ENCODE measurements around the gene PSG6.
"Not testable (repeated sequence)": the region's sequence is repeated elsewhere in the genome, so short reads cannot be mapped to it uniquely, and the experiment has no call there.

PSG6 gene

GRCh38 chr19:42917634-42918033, at the start of gene PSG6:
Gene PSG6 (minus strand): TSS chr19:42917894. CDS start chr19:42917792, 102 bp downstream.
- H3K27me3 Mint-ChIP-seq (ENCODE audit: low read depth); H3K36me3 Mint-ChIP-seq (ENCODE audit: low read depth); H3K4me1 Mint-ChIP-seq; H3K27ac Mint-ChIP-seq; H3K4me3 Mint-ChIP-seq: not testable (repeated sequence)
- H3K9me3 Mint-ChIP-seq = peaks cover 48% of the 10 kb centered on the region

GRCh38 chr19:42965176-42965575, 47.5 kb upstream of the PSG6 start:
- no peak overlapping the region for H3K27ac Mint-ChIP-seq
- H3K9me3 Mint-ChIP-seq = peaks cover 51% of the 10 kb centered on the region
- H3K27me3 Mint-ChIP-seq (ENCODE audit: low read depth) = no peaks in the 10 kb centered on the region
- H3K36me3 Mint-ChIP-seq (ENCODE audit: low read depth) = no peaks in the 10 kb centered on the region
- TF ChIP-seq CTCF (IDR thresholded peaks at IDR 0.05; ENCODE audit: unreplicated experiment in 3 of 3) = no peak
- H3K4me1 Mint-ChIP-seq = no peaks in the 10 kb centered on the region
- no peak overlapping the region for H3K4me3 Mint-ChIP-seq

GRCh38 chr19:42961119-42961518, 43.4 kb upstream of the PSG6 start:
- Mint-ChIP-seq H3K27me3 (ENCODE audit: low read depth) (no peaks in the 10 kb centered on the region), H3K4me3 (no peak overlapping the region), H3K9me3 (peaks cover 47% of the 10 kb centered on the region), H3K4me1 (no peaks in the 10 kb centered on the region), H3K27ac (no peak overlapping the region), H3K36me3 (ENCODE audit: low read depth) (no peaks in the 10 kb centered on the region)
- no peak for TF ChIP-seq CTCF (IDR thresholded peaks at IDR 0.05; ENCODE audit: unreplicated experiment in 3 of 3)

- not testable (repeated sequence) for H3K36me3 Mint-ChIP-seq (ENCODE audit: low read depth); H3K27me3 Mint-ChIP-seq (ENCODE audit: low read depth); H3K4me1 Mint-ChIP-seq; H3K4me3 Mint-ChIP-seq; H3K27ac Mint-ChIP-seq
- H3K9me3 Mint-ChIP-seq = peaks cover 15% of the 10 kb centered on the region
Measured at GRCh38 chr19:42952126-42952525, 34.4 kb upstream of the PSG6 start.

- not testable (repeated sequence) for H3K4me3 Mint-ChIP-seq; H3K27me3 Mint-ChIP-seq (ENCODE audit: low read depth); H3K4me1 Mint-ChIP-seq; H3K27ac Mint-ChIP-seq; H3K36me3 Mint-ChIP-seq (ENCODE audit: low read depth)
- H3K9me3 Mint-ChIP-seq = peaks cover 15% of the 10 kb centered on the region
Measured at GRCh38 chr19:42951476-42951875, 33.8 kb upstream of the PSG6 start.

- Mint-ChIP-seq H3K27me3 (ENCODE audit: low read depth) (no peaks in the 10 kb centered on the region), H3K36me3 (ENCODE audit: low read depth) (no peaks in the 10 kb centered on the region), H3K27ac (no peak overlapping the region), H3K4me3 (no peak overlapping the region), H3K9me3 (peaks cover 29% of the 10 kb centered on the region), H3K4me1 (no peaks in the 10 kb centered on the region)
- TF ChIP-seq CTCF (IDR thresholded peaks at IDR 0.05; ENCODE audit: unreplicated experiment in 3 of 3) = no peak
Measured at GRCh38 chr19:42942187-42942789, 24.6 kb upstream of the PSG6 start.

- peaks cover 49% of the 10 kb centered on the region for H3K9me3 Mint-ChIP-seq
- not testable (repeated sequence) for H3K4me1 Mint-ChIP-seq; H3K27ac Mint-ChIP-seq; H3K4me3 Mint-ChIP-seq; H3K27me3 Mint-ChIP-seq (ENCODE audit: low read depth); H3K36me3 Mint-ChIP-seq (ENCODE audit: low read depth)
Measured at GRCh38 chr19:42937107-42937506, 19.4 kb upstream of the PSG6 start, which contains the start of gene PSG7. Gene PSG7 (minus strand): TSS chr19:42937207. CDS start chr19:42937076, 131 bp downstream.

GRCh38 chr19:42934726-42935125, 17.0 kb upstream of the PSG6 start:
- H3K4me3 Mint-ChIP-seq; H3K27ac Mint-ChIP-seq; H3K27me3 Mint-ChIP-seq (ENCODE audit: low read depth); H3K4me1 Mint-ChIP-seq; H3K36me3 Mint-ChIP-seq (ENCODE audit: low read depth): not testable (repeated sequence)
- H3K9me3 Mint-ChIP-seq = peaks cover 52% of the 10 kb centered on the region

GRCh38 chr19:42934183-42934582, 16.5 kb upstream of the PSG6 start:
- not testable (repeated sequence) for H3K27ac Mint-ChIP-seq; H3K36me3 Mint-ChIP-seq (ENCODE audit: low read depth); H3K27me3 Mint-ChIP-seq (ENCODE audit: low read depth); H3K4me1 Mint-ChIP-seq; H3K4me3 Mint-ChIP-seq
- H3K9me3 Mint-ChIP-seq = peaks cover 49% of the 10 kb centered on the region

- H3K4me3 Mint-ChIP-seq; H3K27ac Mint-ChIP-seq; H3K4me1 Mint-ChIP-seq; H3K27me3 Mint-ChIP-seq (ENCODE audit: low read depth); H3K36me3 Mint-ChIP-seq (ENCODE audit: low read depth): not testable (repeated sequence)
- H3K9me3 Mint-ChIP-seq = peaks cover 54% of the 10 kb centered on the region
Measured at GRCh38 chr19:42933412-42933811, 15.7 kb upstream of the PSG6 start.

GRCh38 chr19:42932485-42933101, 14.9 kb upstream of the PSG6 start:
- not testable (repeated sequence) for H3K27ac Mint-ChIP-seq; H3K27me3 Mint-ChIP-seq (ENCODE audit: low read depth); H3K4me1 Mint-ChIP-seq; H3K36me3 Mint-ChIP-seq (ENCODE audit: low read depth); H3K4me3 Mint-ChIP-seq
- H3K9me3 Mint-ChIP-seq = peaks cover 54% of the 10 kb centered on the region

GRCh38 chr19:42930214-42930613, 12.5 kb upstream of the PSG6 start:
- not testable (repeated sequence) for H3K27me3 Mint-ChIP-seq (ENCODE audit: low read depth); H3K36me3 Mint-ChIP-seq (ENCODE audit: low read depth); H3K27ac Mint-ChIP-seq; H3K4me3 Mint-ChIP-seq; H3K4me1 Mint-ChIP-seq
- peaks cover 52% of the 10 kb centered on the region for H3K9me3 Mint-ChIP-seq

Measured in nephron (organoid).